NCI-H748 (cell line): Measurements from ENCODE around the gene SULT4A1.

ENCODE experiments used
- DNase-seq: peaks from one replicate; lab custom pipeline; 2025; ENCODE audit not compliant: unreplicated experiment; lab: John Stamatoyannopoulos, UW

The SULT4A1 gene

DNA sequence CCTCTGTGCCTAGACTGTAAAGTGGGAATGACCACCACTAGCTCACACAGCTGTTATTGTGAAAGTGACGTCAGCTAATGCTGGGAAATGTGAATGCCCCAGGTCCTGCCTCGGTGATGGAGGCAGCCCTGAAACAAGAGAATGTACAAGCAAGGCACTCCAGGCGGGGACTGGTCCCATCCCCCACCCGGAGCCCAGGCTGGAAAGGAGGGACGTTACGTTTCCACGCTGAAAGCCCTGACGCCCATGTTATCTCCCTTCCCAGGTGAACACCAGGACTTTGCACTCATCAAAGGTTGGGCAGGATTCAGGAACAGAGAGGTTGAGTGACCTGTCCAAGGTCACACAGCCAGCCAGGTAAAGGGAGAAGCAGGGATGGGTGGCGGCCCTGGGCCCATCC lies 784 bp downstream of the SULT4A1 start:
- peak; percentile 65 for DNase-seq

DNA sequence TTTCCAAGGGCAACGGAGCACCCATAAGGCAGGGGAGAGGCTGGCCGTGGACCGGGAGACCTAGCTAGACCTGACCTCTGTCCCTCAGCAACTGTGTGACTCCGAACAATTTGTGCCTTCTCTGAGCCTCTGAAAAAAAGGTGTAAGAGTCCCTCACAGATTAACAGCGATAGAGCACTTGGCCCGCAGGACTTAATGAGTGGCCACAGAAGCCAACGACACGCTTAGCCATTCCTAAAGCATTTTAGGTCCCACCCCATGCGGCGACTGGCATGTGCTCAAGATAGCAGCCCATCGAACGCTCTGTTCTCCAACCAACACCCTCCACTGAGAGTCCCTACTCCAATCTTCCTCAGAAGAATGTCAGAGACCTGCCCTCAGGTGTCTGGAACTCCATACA lies 1.5 kb downstream of the SULT4A1 start:
- DNase-seq, result no peak

DNA sequence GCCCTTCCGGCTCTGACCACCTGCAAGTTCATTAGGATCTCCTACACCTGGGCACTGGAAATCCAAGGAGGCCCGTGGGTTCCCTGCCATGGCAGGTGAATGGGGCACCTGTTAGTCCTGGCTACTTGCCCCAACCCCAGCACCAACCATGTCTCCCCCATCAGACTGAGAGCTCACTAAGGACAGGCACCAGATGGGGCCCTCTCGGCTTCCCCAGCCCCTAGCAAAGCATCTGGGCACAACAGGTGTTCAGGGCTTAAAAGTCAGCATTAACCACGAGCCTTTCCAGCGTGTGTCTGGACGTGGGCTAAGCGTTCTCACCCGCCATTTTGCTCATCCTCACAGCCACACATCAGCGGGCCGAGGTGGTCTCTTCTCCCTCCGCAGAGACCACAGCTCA lies 2.2 kb downstream of the SULT4A1 start:
- DNase-seq, result no peak

DNA sequence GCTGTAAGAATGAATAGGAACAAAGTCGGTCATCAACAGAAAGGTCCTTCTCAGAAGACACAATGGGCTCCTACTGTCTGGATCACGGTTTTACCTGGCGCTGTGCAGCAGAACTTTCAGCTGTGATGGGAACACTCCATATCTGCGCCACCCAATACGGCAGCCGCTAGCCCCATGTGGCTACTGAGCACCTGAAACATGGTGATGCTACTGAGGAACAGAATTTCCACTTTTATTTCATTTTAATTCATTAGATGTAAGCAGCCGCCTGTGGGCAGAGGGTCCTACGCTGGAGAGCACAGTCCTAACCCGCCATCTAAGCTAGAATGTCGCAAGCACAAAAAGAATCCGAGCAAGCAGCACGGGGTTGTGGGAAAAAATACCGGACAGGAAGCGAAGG lies 2.7 kb downstream of the SULT4A1 start:
- no peak for DNase-seq

DNA sequence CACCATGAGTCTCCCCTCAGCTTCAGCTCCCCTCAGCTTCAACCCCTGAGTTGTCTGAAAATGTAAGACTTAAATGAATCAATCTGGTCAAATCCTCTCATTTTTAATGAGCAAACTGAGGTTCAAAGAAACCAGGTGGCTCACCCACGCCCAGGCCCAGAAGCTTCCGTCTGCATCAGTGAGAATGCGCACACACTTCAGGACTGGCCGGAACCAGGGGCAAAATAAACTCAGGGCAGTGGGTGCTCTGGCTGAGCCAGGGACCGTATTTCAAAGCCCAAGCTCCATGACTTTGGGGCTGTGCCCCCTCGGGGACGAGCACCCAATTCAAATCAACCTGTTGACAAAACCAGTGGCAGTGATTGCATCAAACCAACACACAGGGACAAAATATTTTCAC lies 3.1 kb downstream of the SULT4A1 start:
- DNase-seq, result no peak

DNA sequence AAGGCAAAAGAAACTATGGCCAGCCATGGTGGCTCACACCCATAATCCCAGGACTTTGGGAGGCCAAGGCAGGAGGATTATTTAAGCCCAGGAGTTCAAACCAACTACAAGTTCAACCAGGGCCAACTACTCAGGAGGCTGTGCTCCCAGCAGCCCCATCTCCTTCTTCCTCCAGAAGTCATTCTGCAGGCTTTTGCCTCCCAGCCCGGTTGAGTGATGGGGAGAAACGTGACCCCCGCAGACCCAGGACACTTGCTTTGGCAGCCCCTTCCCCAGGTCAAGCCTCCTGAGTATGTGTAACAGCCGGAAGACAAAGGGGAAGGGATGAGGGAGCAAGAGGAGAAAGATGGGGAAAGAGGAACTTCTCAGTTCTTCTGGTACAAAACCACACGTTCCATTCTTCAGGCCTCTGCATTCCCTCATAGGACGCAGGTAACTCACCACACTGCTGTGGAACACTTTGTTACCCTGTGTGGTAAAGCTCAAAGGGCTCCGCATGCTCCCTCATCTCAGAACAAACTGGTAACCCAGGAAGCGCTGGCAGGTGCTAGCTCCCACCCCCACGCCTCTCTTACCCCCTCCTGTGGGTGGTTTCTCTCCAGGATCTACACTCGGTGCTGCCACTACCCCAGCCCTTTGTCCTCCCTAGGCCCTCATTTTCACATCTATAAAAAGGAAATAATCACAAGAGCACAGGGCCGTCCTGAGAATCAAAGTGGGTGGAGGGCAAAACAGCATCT lies 4.0 kb downstream of the SULT4A1 start:
- no peak for DNase-seq

DNA sequence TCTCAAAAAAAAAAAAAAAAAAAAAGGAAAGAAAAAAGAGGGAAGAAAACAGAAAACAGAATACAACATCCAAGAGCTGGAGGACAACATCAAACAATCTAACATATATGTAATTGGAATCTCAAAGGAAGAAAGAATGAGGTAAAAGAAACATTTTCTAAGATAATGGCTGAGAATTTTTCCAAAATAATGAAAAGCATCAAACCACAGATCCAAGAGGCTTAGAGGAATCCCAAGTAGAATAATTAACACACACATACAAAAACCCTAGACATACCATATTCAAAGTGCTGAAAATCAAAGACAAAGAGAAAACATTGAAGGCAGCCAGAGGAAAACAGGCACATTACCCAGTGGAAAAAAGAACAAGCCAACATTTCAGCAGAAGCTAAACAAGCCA lies 4.9 kb downstream of the SULT4A1 start:
- DNase-seq, result no peak

DNA sequence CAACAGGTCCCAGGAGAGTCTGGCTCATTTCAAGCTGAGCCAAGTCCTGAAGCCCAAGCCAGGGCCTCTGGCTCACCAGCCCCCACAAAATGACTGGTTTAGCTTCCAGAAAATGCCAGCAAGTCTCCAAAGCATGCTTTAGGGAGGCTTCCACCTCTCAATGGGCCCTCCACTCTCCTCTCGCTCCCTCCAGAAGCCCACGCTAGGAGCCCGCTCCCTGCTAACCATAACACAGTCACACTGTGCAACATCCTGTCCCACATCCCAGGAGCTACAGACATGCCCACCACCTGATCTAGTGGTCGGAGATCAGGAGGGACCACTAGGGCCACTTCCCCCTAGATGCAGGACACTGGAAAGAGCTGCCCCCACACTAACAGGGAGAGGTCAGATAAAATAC lies 6.9 kb downstream of the SULT4A1 start:
- no peak for DNase-seq

DNA sequence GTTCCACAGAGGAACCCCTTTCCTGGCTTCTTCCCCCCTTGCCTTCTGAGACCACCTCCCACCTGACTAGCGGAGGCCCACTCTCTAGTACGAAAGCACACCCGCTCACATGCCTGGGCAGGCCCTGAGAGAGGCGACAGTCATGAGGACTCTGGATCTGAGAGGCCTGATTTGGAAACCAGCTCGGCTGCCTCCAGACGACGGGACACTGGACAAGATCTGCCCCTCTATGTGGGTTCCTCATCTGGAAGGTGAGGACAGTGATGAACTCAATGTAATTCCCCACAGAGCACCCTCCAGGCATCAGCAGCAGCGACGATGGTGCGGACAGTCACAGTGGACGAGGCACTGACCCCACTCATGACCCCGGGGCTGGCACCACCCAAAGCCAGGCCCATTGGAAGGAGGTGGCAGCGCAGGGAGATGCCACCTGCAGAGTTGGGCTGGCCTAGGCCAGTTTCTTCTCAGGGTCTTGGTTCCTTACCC lies 7.5 kb downstream of the SULT4A1 start:
- no peak for DNase-seq

DNA sequence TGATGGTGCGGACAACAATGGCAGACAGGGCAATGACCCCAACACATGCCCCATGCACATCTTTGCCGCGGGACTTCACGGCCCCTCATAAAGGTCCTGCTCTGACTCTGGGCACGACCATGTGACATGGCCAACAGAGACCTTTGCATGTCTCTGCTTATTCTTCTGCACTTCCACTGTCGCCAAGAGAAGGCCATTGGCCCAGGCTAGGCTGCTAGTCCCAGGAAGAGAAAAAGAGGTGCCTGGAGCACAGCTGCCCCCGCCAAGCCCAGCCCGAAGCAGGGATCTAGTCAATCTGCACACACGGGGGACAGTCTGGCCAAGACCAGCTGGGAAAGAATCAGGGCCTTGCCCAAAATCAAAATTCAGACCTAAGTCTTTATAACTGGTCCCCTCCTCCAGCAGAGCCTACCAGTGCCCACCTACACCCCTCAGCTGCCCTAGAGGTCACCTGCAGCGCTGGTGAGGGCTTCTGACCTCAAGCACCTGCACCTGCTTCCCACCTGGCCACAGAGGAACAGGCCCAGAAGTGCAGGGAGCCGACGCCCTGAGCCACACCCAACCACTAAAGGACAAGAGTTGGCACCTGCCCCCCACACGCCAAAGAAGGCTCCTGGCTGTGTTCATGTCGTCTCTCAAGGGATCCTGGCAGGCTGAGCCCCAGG lies 8.1 kb downstream of the SULT4A1 start:
- peak; percentile 61 for DNase-seq

DNA sequence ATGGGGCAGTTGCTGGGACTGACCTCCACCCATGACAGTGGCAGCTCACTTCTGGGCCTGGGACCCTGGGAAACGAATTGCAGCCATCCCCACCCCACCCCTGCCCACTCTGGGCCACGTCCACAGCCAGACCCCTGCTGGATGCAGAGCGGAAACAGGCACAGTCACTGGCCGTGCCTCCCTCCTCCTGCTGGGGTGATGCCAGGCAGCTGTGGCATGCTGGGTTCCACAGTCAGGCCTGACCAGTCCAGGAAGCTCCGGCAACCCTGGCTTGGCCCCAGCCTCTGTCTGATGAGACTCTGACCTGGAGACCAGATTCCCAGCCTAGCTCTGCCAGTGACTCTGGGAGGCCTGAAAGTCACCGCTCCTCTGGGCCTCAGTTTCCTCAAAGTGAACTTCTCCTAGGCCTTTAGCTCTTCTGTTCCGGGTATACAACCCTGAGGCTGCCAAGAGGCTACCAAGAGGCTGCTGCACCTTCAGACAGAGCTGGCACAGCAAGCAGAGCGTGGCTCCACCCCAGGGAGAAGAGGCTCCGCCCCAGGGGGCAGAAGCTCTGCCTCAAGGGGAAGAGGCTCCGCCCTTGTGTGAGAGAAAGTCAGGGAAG lies 8.9 kb downstream of the SULT4A1 start:
- DNase-seq, result peak; percentile 22

DNA sequence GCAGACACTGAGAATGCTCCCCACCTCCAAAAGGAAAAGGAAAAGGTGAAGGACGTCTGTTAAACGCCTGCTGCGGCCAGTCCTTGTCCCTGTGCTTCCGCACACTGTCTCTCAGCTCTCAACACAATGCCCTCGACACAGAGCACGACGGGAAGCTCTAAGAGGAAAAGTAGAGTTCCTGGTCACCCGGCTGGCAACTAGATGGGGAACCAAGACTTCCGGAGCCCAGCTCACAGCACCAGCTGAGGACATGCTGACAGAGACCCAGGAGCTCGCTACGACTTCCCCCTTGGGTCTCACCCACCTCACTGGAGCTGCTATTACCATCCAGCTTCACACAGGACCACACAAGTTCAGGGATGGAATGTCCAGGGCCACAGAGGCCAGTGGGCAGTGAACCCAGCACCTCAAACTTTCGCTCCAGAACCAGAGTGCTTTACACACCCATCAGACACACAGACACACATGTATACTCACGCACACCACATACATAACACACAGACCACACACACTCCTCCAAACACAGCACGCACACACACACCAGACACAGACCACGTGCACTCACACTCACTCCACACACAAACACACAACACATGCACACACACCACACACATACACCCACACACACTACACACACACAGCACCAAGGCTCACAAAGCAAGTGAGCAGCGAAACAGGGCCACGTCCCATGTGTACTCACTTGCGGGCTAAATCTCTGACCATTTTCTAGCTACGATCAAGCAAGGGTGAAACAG lies 9.6 kb downstream of the SULT4A1 start:
- no peak for DNase-seq

DNA sequence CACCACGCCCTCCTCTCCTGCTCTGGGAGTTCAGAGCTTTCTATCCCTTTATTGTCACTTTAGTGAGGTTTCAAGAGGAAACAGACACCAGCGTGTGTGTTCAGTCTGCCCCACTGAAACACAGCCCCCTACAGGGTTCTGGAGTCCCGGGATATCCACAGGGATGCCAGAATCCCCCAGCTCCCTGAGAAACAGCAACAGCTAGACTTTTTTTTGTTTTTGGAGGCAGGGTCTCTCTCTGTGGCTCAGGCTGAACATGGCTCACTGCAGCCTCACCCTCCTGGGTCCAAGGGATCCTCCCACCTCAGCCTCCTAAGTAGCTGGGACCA lies 10.4 kb downstream of the SULT4A1 start:
- no peak for DNase-seq

DNA sequence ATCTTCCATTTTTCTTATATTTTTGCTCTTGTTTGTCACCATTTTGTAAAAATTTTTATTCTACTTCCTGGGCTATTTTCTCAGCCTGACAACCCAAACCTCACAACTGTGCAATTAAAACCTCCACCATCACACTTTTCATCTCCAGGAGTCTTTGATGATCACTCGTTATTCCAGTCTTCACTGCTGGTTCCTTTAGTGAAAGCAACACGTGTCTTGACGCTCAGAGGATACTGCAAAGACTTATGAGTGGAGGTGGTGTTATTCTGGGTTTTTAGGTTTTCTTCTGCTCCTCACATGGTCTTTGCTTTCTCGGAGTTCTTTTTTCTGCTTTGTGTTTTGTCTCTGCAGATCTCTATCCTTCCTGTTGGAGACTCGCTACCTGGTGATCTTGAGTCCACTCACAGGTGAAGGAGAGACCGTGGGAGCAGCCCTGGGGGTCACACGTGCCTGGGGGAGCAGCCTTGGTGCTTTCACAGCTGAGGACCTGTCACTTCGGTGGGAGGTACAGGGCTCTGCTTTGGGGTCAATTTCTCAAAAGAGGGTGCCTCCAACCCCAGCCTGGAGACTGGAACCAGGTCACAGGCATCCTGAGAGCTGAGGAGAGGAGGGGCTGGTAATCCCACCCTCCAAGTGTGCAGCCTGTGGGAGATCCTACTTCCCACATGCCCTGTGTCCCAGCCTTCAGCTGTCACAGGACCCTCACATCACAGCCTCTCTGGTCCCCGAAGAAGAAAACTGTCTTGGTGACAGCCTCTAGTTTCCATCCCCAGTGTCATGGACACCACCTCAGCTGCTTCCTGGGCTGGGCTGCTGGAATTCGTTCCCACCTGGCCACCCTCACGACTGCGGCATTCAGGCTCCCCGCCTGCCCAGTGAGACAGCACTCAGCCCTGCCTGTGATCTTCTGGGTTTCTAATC lies 11.0 kb downstream of the SULT4A1 start:
- DNase-seq, result no peak

DNA sequence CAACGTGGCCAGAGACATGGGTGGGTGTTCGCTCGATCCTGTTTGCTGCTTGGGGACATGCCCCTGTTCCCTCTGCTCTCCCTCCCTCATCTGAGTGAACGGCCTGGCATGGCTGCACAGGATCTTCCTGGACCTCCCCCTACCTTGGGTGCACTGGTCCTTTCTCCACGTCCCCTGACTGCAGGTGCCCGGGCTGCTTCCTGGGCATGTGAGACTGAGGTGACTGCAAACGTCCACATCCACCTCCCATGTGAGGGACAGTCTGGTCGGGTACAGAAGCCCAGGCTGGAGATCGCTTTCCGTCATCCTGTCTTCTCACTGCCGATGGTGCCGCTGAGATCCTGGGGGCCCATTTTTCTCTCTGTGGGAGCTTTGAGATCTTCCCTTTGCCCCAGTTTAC lies 11.8 kb downstream of the SULT4A1 start:
- DNase-seq, result no peak

DNA sequence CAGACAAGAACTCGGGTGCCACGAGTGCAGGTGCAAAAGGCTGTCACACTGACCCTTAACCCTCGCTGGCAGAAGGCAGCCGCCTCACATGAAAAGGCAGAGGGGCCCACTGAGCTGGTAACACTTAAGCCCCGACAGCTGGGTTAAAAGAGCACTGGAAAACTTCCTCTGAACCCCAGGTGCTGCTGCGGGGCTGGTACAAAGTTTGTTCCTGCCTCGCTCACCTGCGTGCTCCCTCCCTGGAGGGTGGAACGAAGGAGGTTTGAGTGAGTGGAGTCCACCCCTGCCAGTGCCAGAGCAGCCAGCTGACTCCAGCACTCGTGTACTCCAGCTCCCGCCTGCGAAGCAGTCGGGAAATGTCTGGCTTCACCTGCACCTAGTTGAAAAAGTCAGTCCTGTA lies 12.6 kb downstream of the SULT4A1 start:
- no peak for DNase-seq

DNA sequence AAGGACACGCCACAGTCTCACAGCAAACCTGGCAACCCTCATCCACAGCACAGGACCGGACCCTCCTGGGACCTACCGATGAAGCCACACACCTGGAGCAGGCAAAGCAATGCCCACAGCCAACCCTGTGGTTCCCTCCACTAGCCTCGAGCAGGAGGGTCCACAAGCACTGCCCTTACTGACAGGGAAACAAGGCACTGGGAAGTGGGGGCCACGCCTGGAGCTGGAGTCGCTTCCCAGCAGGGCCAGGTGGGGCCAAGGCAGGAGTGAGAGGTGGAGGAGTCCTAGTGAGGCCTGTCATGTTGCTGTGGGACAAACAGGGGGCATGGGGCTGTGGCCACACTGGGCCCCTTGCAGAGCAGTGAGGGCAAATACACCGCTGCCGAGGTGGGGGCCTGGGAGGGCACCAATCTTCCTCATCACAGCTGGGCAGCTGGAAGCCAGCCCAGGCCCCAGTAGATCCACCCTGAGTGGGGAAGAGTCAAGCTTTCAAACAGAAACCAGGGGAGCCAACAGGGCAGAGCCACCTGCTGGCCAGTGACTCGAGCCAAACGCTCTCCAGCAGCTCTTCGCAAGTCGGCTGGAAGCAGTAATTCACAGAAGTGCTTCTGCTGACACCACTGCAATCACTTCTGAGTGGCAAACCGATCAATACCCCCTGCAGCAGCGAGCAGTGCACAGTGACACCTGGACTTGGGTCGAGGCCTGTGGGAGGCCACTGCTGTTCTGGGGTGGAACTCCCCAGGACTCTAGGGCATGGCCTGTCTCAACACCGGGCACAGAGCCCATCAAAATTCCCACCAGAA lies 13.7 kb downstream of the SULT4A1 start:
- peak; percentile 33 for DNase-seq

DNA sequence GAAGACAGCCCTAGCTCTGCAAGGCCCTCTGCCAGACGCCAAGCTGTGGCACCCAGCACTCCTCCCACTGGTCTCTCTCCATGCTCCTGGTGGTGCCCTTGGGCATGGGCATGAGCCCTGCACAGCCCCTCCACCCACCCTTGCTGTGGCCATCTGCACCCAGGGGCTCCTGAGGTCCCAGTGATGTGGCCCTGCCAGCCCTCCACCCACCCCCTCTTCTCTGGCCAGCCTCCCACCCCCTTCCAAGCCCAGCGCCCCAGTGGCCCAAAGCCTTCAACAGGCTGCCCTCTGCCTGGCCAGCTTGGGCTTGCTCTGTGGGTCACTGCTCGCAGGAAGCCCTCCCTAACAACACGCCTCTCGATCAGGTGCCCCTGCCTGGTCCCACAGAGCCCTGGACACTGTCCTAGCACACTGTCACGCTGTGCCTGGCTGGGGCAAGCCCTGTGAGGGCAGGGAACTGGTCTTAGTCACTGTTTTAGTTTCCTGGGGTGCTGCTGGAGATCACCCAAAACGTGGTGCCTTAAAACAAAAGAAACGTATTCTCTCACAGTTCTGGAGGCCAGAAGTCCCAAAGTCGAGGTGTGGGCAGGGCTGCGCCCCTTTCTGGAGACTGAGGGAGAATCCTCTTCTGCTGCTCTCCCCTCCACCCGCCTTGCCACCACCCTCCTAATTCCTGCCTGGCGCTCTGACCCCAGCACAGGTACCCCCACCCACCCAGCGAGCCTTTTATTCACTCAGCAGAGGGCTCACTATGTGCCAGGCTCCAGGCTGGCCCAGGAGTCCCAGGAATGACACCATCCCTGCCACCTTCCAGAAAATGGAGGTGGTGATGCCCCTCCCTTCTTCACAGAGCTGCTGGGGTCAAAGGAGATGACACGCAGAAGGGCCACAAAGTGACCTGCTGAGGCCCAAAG lies 14.7 kb downstream of the SULT4A1 start:
- DNase-seq, result no peak

DNA sequence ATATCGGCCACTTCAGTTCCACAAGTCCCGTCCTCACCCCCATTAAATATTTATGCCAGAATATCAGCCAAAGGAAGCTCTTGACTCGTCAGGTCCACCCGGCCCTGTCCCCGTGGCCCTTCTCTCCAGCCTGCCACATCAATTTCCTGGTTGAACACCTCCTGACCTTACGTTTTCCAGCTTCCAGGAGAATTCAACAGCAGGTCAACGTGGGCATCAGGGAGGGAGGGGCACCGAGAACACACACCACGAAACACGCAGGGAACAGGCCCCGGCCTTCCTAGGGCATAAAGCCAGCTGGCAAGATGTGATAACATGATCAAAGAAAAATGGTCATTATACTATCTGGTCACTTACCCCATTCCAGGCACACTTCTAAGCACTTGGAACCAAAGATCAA lies 15.3 kb downstream of the SULT4A1 start:
- no peak for DNase-seq
